NOMO-1 treated with DMSO at 0.1 percent for 48 hours (cell line): Measurements from ENCODE around the gene ISCU.
"Not testable (repeated sequence)": the region's sequence is repeated elsewhere in the genome, so short reads cannot be mapped to it uniquely, and the experiment has no call there.

Experiments
- DNase-seq: peaks from one replicate; lab custom pipeline; 2025; ENCODE audit not compliant: unreplicated experiment; lab: John Stamatoyannopoulos, UW

The ISCU gene

DNA sequence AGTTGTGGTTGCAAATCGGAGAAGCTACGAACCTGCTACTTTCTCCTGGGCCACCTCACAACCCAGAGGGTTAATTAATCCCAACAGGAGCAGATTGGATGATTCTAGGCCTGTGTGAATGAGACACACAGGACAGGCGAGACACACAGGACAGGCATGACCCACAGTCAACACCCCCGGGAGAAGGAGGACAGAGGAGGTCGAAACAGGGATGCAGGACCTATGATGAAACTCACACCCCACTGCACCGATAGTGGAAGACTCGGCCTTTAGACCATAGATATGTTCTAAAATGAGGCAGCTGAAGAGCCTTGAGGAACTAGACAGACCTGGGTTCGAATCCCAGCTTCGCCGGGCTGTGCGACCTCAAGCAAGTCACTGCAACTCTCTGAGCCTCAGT lies 23.9 kb downstream of the ISCU start:
- DNase-seq = no peak

DNA sequence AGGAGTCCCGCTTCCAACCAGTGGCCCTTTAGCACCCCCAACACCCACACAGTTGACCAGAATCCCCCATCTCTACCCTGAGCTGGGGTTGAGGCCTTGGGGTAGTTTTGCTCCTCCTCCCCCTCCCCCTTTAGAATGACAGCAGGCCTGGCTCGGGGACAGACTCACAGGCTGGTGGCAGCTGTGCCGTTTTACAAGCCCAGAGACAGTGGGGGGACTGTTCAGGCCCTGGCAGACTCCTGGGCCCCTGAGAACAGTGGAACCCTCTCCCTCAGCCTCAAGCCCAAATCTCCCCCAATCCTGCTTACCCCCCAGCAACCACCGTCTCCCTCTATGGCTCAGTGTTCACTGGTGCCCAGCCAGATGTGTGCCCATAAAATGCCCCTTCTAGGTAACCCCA lies 25.4 kb downstream of the ISCU start:
- DNase-seq = no peak

DNA sequence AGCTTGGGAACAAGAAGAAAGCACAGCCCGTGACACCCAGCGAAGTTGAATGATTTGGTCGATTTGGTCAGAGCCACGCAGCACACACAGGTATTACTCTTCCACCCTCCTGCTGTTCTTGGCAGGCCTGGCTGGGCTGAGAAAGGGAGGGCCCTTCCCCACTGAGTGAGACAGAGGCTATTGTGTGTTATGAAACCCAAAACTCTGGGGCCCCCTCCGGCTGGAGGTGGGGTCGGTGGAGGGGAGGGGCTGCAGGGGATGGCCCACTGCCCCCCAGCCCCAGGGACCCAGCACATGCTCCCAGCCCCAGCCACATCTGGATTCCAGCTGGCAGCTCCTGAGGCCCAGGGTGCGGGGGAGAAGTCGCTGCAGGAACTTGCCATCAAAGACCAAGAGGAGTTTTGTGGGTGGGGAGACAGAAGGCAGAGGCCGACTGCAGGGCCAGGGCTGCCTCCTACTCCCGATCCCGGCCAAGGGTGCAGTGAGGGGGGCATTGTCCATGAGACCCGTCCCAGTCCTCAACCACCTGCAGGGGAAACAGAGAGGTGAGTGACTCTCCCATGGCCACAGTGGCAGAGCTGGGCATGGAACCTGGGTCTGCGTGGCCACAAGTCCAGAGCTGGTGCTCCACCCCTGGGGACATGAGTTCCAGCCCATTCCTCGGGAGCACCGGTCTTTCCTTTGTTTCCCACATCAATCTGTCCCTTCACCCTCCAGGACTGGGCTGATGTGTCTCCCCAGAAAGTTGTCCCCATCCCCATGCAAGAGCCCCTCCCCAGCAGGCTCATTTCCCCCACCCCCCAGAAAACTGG lies 26.8 kb downstream of the ISCU start:
- no peak for DNase-seq

DNA sequence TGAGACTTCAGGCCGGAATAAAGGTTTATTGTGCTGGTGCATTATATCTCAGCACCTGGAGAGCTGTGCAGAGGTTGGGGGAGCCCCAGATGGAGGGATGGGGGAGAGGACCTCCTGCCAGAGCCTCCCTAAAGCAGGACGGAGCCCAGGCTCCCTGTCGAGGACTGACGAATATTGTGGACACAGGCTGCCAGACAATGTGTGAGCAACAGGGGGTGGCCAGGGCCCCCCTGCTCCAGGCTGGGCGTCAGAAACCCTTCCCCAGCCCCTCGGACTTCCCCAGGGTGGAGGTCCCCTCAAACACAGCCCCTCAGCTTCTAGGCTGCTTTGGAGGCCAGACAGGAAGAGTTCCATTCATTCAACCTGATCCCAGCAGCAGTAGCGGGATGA lies 27.4 kb downstream of the ISCU start:
- no peak for DNase-seq

DNA sequence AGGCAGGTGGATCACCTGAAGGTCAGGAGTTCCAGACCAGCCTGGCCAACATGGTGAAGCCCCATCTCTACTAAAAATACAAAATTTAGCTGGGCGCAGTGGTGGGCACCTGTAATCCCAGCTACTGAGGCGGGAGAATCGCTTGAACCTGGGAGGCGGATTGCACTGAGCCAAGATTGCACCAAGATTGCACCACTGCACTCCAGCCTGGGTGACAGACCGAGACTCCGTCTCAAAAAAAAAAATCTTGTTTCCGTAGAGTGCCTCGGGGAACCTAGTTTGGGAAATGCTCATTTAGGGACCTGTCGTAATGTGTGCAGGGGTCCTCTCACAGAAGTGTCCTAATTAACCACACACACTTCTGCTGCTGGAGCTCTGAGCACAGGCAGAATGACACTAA lies 28.1 kb downstream of the ISCU start:
- DNase-seq = not testable (repeated sequence)

DNA sequence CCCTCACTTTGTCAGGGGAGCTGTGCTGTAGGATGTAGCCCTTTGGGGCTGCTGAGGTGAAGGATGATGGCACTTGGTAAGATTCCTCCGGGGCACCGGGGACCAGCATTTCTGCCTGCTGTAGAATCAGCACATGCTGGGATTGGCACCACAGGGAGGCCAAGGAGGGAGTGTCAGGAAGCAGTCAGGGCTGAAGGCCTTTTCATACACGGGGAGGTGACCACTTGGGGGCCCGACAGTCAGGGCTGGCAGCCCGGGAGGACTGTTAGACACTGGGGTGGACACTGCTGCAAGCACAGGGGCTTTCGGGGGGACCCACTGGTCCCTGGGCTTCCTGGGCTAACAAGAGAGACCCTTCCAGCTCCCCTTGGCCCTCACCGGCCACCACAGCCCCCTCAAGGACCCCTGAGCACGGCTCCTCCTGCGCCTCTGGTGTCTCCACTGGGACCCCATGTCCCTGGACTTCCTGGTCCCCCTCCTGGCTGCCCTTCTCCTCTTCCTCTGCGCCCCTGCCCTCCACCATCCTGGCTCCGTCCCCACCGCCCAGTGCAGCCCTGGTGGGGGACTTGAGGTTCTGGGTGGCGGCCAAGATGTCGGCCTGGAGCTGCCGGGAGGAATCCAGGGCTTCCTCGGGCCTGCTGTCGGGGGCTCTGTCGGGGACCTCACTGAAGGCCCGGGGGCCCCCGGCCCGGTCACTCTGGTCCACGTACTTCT lies 29.0 kb downstream of the ISCU start:
- no peak for DNase-seq

DNA sequence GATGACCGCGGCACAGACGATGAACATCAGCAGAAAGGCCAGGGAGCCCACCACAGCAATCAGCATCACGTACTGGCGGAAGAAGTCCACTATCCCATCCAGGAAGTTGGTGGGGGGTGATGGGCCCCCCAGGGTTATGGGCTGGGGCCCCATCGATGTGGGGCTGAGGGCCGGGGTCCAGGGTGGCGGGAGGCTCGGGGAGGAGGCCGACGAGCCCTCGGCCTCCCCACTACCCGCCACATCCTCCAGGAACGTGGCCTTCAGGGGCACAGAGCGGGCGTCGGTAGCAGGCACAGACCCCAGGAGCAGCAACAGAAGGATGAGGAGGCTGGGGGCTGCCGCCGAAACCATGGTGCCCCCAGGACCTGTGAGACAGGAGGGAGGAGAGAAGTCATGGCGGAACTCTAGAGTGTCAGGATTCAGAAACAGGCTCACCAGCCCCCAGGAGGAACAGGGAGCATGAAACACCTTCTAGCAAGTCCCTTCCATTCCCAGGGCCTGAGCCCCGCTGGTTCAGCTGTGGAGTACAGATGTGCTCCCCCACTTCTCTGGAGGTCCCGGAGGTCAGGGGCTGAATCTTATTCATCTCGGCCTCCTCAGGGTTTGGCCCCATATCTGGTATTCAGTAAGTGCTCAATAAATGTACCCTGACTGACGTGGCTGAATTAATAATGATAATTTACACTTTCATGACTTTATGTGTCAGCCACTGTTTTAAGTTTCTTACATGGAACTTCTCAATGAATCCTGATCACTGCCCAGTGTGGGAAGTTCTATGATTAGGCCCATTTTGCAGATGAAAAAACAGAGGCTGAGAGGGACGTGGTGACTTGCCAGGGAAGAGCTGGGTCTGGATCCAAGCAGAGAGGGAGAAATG lies 29.9 kb downstream of the ISCU start:
- no peak for DNase-seq

DNA sequence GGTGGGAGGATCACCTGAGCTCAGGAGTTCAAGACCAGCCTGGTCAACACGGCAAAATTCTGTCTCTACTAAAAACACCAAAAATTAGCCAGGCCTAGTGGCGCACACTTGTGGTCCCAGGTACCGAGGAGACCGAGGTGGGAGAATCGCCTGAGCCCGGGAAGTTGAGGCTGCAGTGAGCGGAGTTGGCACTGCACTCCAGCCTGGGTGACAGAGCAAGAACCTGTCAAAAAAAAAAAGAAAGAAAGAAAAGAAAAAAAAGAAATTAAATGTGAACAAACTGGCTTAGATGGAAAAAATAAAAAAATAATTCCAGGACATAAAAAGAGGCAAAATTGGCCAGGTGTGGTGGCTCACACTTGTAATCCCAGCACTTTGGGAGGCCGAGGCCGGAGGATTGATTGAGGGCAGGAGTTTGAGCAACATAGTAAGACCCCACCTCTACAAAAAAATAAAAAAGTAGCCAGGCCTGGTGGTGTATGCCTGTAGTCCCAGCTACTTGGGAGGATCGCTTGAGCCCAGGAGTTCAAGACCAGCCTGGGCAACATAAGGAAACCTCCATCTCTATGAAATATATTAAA lies 32.0 kb downstream of the ISCU start:
- DNase-seq = no peak

DNA sequence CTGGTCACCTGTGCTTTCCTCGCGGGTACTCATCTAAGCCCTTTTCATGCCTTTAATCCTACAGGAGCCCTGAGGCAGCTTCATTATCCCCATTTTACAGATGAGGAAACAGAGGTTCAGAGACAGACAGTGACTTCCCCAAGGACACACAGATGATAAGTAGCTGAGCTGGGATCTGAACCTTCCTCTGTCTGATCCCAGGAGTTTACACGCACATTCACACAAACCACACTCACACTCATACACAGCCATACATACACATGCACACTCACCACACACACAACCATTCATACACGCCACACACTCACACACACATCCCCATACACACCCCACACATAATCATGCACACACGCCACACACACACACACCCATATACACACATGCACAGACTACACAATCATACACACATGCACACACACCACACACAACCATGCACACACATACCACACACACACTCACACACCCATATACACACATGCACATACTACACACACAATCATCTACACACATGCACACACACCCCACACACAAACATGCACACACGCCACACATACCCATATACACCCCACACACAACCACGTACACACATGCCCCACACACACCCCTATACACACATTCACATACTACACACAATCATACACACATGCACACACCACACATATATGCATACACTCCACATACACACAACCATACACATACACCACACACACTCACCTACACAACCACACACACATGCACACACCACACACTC lies 32.7 kb downstream of the ISCU start:
- no peak for DNase-seq

DNA sequence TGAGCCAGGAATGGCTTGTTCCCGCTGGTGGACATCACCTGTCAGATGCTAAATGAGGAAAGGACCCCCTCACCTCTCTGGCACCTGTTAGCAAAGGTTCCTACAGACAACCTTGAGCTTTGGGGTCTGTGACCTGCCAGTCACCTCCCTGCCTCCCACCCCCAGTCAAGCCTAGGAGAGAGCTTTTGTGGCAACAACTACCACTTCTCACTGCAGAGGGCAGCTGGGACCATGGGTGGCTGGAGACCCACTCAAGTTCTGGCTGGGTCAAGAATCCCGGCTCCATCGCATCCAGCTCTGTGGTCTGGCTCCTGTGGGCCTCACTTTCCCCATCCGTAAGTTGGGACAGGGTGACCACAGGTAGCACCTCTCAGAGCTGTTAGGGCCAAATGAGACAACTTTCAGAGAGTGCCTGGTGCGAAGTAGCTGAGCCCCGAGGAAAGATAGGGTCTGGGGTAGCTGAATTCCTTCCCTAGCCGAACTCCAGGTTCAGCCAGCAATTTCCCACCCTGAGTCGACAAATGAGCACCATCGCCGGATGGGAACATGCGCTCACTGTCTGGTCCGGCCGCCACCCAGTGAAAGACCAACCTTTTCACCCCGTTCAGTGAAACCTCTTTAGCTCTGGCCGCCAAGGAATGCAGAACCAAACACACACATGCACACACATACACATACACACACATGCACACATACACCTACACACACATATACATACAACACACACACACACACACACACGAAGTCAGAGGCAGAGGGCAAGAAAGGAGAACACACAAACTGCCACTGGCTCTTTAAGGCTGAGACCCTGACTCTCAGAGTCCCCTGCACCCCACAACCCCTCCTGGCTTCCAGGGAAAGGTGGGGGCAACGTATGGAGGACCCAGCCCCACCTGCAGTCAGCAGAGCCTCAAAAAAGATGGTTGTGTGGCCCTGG lies 33.6 kb downstream of the ISCU start:
- no peak for DNase-seq

DNA sequence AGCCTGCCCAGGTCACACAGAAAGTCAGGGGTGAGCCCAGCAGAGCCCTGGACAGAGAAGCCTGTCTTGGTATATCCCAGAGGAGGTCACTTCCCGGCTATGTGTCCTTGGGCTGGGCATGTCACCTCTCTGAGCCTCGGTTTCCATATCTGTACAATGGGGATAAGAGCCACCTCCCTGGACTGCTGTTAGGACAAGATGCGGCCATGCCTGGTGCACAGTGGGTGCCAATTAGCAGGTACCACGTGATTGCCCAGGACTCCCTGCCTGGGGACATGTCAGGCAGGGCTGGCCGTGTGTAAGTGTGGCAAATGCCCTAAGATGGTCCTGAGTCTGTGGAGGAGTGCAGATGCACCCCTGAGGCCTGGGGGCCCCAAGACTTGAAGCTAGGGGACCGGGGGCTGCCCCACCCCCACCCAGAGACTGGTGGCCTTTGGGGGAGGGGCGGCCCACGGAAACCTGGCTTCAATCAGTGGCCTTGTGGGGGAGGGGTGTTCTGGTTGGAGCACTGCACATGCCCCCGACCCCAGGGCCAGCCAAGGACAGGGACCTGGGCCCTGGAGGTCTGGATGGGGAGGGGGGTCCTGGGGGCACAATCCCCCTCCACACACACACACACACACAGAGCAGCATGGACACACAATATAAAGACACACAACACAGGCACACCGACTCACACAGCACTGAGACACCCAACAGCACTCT lies 34.6 kb downstream of the ISCU start:
- DNase-seq = no peak

DNA sequence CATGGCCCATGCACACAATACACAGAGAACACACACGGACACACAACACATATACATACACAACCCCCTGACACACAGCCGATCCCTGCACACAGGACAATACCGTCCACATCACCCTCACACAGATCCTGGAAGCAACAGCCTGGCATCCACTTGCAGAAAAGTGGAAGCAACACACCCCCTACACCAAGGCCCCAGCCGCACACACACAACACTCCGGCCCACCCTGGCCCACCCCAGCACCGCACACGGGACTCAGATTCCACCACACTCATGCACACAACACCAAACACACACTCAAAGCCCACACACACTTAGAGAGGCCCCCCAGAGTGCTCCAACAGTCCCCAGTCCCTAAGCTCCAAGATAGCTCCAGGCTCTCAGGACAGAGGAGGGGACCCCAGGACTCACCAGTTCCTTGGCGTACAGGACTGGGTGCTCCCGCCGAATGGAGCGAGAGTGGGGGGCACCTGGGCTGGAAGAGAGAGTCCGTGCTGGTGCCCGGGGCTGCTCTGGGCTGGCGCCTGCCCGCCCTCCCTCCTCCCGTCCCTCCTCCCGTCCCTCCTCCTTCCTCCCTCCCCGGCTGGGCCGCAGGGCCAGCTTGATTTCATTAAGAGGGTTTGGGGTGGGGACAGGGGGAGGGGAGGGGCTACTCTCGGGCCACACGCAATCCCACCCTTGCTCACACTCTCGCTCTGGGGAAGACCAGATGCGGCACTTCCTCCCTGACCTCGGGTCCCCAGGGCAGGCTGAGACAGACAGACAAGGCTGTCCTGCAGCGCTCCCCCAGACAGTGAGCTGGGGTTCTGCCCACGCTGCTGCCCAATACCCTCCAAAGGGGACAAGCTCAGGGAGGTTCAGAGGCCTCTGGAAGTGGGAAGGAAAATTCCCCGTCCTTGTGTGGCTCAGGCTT lies 35.4 kb downstream of the ISCU start, which contains the start of gene TMEM119:
TSS of gene TMEM119 (minus strand) at position 526 of the 913 bp plus-strand sequence. CDS start 5,701 bp downstream, outside the sequence.
- DNase-seq = no peak

DNA sequence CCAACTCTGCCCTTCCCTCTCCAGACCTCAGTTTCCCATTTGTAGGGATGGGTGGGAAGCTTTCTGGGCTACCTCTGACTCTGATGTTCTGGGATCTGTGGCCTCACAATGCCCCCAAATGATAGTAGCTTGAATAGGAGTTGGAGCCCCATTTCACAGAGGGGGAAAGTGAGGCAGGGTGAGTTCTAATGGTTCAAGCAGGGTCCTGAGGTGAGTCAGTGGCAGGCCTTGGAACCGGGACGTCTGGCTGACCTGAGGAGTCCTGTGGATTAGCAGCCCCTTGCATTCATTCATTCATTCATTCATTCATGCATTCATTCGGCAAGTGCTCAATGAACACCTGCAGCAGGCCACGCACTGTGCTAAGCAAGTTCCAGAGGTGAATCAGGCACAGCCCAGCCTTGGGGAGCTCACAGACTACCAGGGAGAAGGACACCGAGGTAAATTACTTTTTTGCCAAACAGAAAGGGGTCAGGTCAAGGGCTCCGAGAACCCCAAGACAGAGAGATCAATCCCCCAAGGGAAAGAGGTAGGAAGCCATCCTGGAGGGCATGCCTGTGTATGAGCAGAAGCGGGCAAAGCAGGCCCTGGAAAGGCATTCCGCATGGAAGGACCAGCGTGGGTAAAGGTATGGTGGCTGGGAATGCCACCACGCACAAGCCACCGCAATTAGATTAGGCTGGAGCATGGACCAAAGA lies 36.3 kb downstream of the ISCU start:
- DNase-seq = no peak

DNA sequence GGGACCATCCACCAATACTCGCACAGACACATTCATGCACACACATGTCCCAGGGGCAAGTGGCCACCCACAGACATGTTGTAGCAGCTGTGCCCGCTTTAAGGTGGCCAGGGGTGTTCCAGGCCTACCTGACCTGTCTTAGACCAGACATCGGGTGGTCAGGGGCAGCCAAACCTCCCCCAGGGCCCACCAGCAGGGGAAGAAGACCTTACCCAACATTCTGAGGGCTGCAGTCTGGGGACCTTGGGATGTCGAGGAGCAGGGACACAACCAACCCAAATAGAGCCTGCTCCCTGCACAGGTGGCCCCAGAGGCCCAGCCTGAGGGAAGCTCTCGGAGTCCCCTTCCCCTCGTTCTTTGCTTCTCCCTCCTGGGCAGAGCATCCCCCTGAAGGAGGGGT lies 37.1 kb downstream of the ISCU start:
- no peak for DNase-seq

DNA sequence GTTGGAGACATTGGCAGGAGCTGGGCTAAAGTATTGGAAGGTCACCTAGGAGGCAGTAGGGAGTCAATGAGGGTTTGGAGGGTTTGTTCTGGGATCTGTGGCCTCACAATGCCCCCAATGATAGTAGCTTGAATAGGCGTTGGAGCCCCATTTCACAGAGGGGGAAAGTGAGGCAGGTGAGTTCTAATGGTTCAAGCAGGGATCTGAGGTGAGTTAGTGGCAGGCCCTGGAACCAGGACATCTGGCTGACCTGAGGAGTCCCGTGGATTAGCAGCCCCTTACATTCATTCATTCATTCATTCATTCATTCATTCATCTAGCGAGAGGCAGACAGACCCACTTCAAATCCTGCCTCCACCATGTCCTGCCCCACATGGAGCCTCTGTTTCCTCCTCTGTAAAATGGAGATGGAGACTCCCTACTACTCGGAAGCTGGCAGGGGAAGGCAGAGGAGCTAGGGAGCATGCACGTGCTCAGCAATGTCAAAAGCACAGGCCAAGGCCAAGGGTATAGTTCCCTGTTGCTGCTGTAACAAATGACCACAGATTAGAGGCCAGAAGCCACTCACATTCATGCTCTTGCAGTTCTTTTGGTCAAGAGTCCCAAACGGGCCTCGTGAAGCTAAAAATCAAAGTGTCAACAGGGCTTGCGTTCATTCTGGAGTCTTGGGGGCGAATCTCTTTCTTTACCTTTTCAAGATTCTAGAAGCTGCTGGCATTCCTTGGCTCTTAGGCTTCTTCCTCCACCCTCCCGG lies 37.7 kb downstream of the ISCU start:
- DNase-seq = no peak

DNA sequence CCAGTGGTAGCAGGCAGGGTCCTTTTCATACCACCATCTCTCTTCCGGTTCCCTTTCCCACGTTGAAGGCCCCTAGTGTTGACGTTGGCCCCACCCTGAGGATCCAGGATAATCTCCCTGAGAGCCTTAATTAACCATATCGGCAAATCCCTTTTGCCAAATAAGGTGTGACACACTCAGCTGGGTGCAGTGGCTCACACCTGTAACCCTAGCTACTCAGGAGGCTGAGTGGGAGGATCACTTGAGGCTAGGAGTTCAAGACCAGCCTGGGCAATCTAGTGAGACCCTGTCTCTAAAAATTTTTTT lies 38.3 kb downstream of the ISCU start:
- DNase-seq = no peak
